T47D (cell line): Measurements from ENCODE around the gene DMRT1.
"Not testable (repeated sequence)": the region's sequence is repeated elsewhere in the genome, so short reads cannot be mapped to it uniquely, and the experiment has no call there.

Experiments
- DNase-seq, 2 experiments: peaks; one replicate each; pipeline versions ENCODE4 v3.0.0 to v3.0.0-alpha.2; 2011 to 2012; ENCODE audit warnings: low read depth in 1 of 2, low spot score in 1 of 2
- JUND ChIP-seq: IDR thresholded peaks from 2 replicates; pipeline ENCODE4 v1.6.1; 2012; ENCODE audit warnings: low read depth
- in situ Hi-C: cut with HindIII; loops from 2 replicates; pipeline ENCODE4 v1.10.0; 2016; ENCODE audit warnings: low sequenced_read_pairs, low pct_unique_long_range_greater_than_20kb

DMRT1 gene

GRCh38 chr9:826500-827280 lies 14.8 kb upstream of the DMRT1 start:
- in situ Hi-C loops = no loop called here
- DNase-seq = no peak
- no peak for TF ChIP-seq JUND

- TF ChIP-seq JUND = no peak
- no peak for DNase-seq
- in situ Hi-C loops = no loop called here
These were observed 1.2 kb upstream of the DMRT1 start for GRCh38 chr9:840343-840742.

- no peak for DNase-seq
- TF ChIP-seq JUND = no peak
- in situ Hi-C loops = no loop called here
These were observed 1.3 kb downstream of the DMRT1 start for GRCh38 chr9:842635-843426.

- in situ Hi-C loops = no loop called here
- no peak for TF ChIP-seq JUND
- DNase-seq = no peak
These were observed 1.9 kb downstream of the DMRT1 start for GRCh38 chr9:843427-843785.

DNA sequence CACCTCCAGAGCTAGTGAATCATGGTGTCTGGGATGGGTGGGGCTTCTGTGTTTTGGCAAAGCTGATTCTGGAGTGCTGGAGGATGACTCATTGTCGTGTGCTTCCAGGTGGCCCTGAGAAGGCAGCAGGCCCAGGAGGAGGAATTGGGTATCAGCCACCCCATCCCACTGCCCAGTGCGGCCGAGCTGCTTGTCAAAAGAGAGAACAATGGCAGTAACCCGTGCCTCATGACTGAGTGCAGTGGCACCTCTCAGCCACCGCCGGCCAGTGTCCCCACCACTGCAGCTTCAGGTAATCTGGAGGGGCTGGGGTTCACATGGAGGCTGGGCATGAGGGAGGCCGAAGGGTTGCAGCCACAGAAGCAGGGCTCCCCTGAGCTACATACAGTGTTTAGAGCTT lies 5.4 kb downstream of the DMRT1 start:
- TF ChIP-seq JUND = no peak
- DNase-seq = no peak
- in situ Hi-C loops = no loop called here

GRCh38 chr9:847505-847904 lies 6.0 kb downstream of the DMRT1 start:
- TF ChIP-seq JUND = no peak
- in situ Hi-C loops = no loop called here
- no peak for DNase-seq

DNA sequence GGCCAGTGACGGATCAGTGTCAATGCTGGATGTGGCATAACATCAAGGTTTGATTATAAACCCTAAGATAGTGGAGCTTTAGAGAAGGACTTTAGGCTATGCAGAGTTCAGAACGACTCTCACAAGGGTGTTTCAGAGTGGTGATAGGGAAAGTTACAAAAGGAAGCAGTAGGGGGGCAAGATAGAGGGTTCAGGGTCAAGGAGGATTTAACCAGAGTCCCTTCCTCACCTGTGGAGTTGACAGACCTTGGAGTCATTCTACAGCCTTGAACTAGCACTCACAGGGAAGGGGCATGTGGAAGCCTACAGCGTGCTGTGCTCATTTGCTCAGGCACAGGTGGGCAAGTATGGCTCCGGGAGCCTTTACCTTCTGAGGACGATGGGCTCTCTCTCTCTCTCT lies 7.9 kb downstream of the DMRT1 start:
- in situ Hi-C loops = no loop called here
- DNase-seq = no peak
- no peak for TF ChIP-seq JUND

DNA sequence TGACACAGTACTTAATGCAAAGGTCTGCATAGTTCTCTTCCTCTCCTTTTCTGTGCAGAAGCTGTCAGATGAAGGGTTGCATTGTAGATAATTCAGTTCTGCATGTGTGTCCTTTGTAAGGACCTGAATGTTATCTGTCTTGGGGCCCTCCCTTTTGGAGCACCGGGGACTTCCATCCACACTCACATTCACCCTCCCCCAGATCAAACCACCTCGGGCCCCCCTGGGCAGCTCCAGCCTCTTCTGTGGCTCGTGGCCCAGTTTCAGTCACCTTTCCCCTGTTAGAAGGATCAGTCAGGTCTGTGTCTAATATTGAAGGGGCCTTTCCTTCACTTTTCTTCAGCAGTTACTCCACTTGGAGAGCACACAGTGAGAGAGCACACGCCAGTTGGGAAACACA lies 11.0 kb downstream of the DMRT1 start:
- in situ Hi-C loops = no loop called here
- no peak for DNase-seq
- TF ChIP-seq JUND = no peak

DNA sequence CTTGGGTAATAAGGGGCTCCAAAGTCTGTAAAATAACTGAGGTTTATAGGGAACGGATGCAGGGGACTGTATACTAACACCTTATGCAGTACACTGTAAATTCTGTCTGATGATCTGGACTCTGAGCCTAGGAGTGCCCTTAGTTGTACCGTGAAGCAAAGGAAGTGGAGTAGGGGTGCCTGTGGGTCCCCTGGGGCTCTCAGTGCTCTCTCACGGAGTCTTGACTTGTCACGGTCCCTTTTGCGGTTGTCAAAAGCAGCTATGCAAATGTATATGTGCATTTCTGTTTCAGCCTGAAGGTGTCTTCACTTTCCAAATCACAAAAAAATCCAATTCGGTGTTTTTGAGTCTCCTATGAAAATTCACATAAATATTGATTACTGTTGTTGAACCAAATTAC lies 17.8 kb downstream of the DMRT1 start:
- TF ChIP-seq JUND = no peak
- no peak for DNase-seq
- in situ Hi-C loops = no loop called here

DNA sequence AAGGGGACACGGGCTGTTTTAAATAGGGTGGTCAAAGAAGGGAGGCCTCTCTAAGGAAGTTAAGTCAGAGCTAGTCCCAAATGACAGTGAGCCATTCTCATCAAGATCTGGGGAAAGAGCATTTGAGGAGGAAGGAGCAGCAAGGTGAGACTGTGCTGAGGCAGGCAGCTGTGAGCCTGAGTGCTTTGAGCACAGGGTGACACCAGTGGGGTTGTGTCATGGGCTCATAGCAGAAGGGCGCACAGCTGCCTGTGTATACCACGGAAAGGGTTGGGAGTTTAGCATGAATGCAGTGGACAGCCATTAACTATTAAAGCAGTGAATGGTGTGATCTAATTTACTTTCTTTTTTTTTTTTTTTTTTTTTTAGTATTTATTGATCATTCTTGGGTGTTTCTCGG lies 19.2 kb downstream of the DMRT1 start:
- no peak for TF ChIP-seq JUND

DNA sequence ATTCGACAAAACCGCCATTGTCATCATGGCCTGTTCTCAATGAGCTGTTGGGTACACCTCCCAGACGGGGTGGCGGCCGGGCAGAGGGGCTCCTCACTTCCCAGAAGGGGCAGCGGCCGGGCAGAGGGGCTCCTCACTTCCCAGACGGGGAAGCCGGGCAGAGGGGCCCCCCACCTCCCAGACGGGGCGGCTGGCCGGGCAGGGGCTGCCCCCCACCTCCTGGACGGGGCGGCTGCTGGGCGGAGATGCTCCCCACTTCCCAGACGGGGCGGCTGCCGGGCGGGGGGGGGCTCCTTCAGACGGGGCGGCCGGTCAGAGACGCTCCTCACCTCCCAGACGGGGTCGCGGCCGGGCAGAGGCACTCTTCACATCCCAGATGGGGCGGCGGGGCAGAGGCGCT lies 20.0 kb downstream of the DMRT1 start:
- DNase-seq, in situ Hi-C loops: not testable (repeated sequence)

More for the DNA sequence above, 19.2 kb downstream of the DMRT1 start:
- DNase-seq = no peak
- in situ Hi-C loops = no loop called here

GRCh38 chr9:875119-875962 lies 33.8 kb downstream of the DMRT1 start:
- in situ Hi-C loops = no loop called here
- DNase-seq = no peak
- no peak for TF ChIP-seq JUND

- no peak for TF ChIP-seq JUND
- no peak for DNase-seq
- in situ Hi-C loops = no loop called here
These were observed 34.9 kb downstream of the DMRT1 start for GRCh38 chr9:876425-876824.
